Urothelium cell line (cell line): ENCODE results near the gene SOX5.

Source experiments
- DNase-seq: peaks from one replicate; pipeline ENCODE4 v3.0.0; 2011; ENCODE audit warnings: low spot score, mixed read lengths
- FAIRE-seq: peaks from 2 replicates; lab custom pipeline; 2011; peaks lifted over from hg19 to GRCh38; lab: Jason Lieb, UNC

Gene SOX5

DNA sequence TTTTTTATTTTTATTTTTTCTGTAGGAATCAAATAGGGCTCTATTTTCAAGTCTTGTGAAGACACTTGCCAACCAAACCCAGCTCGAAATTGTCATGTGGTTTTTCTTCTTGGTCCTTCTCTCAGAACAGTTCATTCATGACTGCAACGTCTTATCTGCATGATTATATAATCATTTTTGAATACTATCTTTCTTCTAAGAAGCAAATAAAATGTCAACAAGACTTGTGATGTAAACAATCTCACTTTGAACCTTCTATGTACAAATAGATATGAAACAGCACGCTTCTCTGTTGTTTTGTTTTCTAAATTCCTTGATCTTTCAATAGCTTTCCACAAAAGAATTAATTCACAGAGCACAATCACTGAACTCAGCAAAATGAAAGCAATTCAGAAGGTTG is 320.7 kb downstream of the SOX5 start:
- DNase-seq, result no peak
- no peak for FAIRE-seq

DNA sequence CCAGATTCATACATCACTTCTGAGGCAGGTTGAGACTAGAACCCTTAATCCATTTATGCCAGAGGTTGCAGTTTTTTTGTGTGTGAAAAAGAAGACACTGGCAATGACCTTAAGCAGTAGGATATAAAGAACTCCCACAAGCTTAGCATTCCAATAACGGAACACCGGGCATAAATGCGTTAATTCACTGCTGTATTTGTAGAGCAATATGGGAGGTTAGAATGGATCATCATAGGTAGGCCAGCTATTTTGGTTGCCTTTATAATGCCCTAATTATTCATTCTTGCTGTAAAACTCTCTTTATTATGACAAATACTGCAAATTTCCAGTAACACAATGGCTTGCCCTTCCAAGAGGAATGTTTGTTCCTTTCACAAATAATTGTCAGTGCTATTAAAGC is 322.7 kb downstream of the SOX5 start:
- DNase-seq, result no peak
- FAIRE-seq, result no peak

DNA sequence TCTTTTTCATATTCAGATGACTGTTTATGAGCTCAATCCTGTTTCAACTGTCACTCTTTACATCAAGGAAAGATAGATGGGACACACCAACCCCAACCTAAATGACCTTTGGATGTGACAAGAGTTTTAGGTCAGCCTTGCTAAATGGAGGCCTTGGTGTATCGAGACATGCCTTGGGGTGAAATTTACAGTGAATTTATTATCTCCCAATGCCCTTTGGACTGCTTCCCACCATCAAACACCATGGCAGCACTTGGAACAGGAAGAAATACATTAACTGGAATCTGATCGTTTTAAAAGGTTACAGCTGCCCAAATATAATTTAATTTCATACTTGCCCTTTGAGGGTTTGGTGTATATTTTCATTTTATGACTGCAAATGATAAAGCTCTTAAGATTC is 327.6 kb downstream of the SOX5 start:
- FAIRE-seq (no peak), DNase-seq (no peak)

DNA sequence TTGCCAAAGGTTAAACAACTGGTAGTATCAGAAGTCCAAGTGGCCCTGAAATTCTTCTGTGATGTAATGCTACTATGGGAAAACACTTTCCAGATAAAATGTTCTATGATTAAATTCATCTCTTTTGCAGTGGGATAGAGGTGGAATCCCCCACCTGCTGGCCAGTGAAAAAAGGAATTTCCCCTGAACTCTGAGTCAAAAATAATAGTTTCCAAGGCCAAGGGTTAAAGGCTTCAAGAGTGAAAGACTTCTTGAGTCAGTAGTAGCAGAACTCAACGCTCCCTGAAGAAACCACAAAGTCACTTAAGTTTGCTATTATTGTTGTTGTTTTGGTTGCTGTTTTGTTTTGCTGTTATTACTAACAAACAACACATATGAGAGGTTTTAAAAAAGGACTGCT is 330.8 kb downstream of the SOX5 start:
- no peak for FAIRE-seq
- no peak for DNase-seq

DNA sequence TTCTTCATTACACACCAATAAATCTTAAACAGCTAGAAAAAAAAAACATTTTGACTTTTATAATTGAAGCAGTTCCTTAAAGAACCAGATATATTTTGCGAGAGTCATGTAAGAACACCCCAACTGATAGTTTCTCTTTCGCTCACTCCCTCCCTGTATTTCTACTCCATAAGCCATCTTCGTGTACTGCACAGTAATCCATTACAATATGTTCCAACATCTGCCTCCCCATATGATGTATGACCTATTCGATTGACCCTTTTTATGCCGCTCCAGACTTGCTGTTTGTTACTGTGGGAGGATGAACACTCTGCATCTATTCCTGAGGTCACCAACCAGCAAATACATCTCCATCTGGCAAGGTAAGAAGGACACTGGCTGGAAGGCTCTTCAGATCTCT is 331.7 kb downstream of the SOX5 start:
- FAIRE-seq (no peak), DNase-seq (no peak)

DNA sequence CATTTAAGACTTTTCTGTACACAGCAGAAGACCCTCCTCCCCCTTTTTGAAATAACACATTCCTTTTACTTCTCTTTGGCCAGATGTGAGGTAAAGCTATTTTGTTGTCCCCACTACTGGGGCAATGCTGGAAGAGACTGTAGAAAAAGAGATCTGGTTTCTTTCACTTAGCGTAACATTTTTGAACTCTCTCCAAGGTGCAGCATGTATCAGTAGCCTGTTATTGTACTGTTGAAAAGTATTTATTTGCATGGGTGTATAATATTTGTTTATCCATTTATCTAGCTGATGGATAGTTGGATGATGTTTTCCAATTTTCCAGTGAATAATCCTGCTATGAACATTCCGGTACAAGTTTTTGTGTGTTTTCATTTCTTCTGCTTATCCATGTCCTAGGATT is 335.2 kb downstream of the SOX5 start:
- DNase-seq (no peak), FAIRE-seq (no peak)

DNA sequence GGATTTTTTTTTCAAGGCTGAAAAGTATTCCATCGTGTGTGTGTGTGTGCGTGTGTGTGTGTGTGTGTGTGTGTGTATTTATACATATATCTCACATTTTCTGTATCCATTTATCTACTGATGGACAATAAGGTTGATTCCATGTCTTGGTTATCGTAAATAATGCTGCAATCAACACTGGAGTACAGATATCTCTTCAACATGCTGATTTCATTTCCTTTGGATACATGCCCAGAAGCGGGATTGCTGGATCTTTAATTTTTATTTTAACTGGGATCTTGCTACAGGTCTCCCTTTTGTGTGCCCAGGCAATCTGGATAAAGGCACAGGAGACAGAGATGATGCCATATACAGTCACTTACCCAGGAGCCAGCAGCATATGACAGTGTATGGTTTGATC is 338.1 kb downstream of the SOX5 start:
- DNase-seq (no peak), FAIRE-seq (no peak)

DNA sequence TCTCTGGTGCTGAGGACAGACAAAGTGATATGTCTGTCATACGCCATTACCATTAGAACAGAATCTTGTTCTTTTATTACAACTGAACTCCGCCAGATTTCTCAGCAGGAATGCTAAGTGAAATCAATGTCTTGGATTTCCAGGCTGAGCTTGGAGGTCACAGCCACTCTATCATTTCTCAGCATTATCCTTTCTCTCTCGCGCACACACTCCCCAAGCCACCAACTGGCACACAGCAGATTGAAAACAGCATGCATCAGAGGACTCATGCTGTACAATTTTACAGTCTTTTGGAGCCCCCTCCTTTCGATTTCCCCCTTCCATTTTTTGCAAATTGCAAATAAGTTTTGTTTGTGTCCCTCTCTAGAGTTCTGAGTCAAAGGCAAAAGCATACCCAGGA is 348.6 kb downstream of the SOX5 start:
- no peak for DNase-seq
- no peak for FAIRE-seq

DNA sequence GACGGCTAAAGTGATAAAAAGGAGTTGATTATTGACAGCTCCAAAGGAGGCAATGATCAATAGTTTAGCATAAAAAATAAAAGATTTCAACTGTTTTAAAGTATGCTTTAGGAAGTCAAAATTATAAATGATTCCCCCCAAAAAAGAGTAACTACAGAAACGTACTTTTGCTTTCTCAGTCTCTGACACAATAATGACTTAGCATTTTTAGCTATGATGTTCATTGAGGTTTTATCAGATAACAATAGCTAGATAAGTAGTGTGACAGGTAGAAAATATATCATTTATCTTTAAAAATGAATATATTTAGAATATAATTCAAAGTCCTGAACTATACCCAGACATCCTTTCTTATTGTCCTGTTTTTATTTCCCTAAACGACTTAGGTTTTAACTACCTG is 352.9 kb downstream of the SOX5 start:
- FAIRE-seq (no peak), DNase-seq (no peak)

DNA sequence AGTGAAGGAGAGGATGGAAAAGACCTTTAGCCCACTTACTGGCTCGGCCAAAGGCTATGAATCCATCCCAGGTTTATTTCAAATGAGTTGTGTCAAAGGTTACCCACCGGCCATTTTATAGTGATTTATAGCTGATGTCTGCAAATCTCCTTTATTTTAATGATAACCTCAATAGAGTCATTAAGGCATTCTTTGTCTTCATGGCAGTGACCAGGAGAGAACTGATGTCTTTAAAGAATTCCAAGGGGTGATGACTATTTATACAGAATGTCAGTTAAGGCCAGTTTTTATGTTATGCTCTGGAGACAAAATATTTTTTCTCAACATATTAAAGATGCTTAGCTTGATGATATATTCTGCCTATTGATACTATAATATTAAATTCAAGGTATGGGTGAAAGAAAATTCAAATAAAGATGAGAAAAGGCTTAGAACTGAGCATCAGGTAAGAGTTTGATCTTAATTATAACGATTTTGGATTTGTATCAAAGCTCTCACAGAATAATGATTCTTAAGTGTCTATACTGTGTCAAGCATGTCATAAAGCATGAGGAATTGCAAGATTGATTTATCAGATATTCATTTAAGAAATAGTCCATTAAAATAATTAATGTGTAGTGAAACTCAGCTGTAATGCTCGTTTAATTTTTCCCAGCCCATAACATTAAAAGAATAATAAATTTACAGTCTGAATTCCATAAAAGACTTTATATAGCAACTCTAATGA is 361.5 kb downstream of the SOX5 start:
- DNase-seq (no peak), FAIRE-seq (no peak)

DNA sequence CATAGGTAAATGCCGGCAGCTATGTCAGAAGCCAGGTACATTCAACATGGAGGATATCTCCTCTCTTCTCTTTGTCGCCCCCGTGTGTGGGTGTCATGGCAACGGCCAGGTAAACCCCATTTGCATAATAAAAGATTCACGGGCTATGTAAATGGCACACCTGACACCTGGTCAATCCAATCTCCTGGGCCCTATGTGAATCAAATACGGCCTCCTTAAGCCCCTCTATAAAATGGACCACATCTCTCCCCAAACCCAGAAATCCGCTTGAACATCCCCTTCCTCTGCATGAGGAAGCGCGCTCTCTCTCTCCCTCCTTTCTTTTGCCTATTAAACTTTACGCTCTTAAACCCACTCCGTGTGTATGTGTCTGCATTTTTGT is 363.7 kb downstream of the SOX5 start:
- DNase-seq (no peak), FAIRE-seq (no peak)

DNA sequence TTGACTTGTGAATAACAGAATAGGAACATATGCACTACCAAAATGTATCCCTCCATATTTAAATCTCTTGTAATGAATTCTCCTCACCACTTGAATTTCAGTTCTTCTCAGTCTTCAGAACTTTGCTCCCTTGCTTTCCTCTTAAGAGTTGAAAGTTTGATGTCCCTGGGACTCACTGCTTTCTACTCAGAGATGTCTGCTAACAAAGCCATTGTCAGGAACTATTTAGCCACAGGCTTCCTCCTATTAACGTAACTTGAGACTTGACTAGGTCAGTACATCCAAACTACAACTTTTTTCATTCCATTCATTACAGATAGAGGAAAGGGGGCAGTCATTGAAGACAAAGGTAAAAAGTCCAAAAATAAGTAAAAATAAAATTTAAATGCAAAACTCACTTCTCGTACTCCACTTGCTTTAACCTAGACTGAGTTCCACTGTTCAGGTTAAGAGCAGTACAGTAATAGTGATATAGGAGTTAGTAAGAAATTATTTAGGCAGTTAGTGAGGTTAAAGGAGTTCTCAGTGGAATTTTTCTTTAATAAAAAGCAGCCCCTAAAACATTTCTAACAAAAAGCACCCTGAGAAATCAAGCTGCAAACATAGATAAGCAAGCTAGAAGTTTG is 364.2 kb downstream of the SOX5 start:
- FAIRE-seq (no peak), DNase-seq (no peak)

DNA sequence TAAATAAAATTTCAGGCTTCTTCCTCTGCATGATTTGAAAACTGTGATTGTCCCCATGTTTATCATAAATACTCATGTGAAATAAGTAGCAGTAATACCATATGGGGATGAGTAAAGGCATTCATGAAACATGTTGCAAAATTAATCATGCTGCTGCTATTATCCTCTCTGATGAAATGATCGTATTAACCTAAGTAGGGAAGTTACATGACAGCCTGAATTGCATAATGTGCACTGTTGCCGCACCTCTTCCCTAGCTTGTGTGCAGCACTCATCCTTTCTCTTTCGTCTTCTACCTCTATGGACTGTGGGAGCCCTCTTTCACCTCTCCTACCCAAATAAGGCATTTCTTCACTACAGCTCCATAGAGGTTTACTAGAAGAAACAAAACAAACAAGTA is 367.6 kb downstream of the SOX5 start:
- no peak for DNase-seq

DNA sequence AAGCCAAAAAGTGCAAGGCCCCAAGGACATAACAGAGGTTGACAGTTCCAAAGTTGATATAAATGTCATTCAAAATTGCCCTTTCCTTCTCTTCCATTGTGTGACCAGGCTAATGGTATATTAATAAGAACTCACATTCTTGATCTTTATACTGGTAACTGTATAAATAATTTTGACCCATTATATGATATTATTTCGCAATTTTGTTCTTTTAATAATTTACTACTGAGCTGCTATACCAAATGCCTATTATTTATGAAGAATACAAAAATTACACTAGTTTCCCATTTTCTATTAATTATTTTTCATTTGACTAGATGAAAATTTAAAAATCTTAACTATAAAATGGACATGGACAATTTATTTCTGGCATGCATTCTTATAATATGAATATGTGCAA is 370.2 kb downstream of the SOX5 start:
- FAIRE-seq, result no peak

More for the DNA sequence above, 367.6 kb downstream of the SOX5 start:
- no peak for FAIRE-seq

DNA sequence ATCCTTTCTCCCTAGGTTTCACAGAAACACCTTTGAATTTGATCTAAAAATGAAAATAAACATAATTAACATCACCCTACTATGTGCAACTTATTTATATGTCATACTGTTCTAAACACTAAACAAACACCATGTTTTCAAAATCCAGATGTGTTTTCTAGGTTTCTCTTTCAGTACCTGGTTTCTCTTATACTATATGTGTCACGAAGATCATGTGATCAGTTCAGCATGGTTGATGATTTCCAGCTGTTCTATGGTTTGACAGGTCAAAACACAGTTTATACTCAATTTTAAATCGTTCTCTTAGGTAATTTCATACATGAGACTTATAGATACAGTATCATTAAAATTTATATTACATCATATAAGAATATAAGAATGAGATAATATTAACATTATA is 373.1 kb downstream of the SOX5 start:
- no peak for DNase-seq
- FAIRE-seq, result no peak

More for the DNA sequence above, 370.2 kb downstream of the SOX5 start:
- no peak for DNase-seq

DNA sequence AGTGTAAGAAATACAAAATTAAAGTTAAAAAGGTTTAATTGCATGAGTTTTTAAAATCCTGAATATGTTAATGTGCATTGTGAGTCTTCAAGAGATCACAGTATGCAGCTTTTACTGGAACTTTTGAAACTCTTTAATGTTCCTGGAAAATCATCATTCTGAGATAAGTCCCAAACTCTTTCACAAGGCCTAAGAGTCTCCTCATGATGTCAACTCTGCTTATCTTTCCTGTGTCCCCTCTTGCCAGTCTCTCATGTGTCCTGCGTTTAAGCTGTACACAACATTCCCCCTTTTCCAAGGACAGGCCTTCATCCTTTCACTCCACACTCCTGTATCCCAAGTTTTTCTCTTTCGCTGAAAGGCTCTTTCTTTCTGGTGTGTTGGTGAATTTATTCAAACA is 380.1 kb downstream of the SOX5 start:
- FAIRE-seq (no peak), DNase-seq (no peak)

DNA sequence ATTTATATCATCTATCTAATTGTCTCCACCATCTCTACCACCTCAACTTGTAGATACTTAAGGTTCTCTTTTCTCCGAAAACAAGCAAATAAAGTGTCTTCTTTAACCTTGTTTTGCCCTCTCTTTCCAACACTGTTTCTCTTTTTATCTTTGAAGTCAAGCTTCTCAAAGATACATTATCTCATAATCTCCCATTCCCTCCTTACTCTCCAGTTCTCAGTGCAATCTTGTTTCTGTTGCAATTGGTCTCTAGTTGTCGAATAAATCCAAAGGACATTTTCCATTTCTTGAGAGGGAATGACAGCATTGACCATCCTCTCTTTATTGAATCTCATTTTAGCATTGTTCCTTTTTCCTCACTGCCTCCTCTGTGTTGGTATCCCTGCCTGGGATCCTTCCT is 383.3 kb downstream of the SOX5 start:
- FAIRE-seq (no peak), DNase-seq (no peak)

DNA sequence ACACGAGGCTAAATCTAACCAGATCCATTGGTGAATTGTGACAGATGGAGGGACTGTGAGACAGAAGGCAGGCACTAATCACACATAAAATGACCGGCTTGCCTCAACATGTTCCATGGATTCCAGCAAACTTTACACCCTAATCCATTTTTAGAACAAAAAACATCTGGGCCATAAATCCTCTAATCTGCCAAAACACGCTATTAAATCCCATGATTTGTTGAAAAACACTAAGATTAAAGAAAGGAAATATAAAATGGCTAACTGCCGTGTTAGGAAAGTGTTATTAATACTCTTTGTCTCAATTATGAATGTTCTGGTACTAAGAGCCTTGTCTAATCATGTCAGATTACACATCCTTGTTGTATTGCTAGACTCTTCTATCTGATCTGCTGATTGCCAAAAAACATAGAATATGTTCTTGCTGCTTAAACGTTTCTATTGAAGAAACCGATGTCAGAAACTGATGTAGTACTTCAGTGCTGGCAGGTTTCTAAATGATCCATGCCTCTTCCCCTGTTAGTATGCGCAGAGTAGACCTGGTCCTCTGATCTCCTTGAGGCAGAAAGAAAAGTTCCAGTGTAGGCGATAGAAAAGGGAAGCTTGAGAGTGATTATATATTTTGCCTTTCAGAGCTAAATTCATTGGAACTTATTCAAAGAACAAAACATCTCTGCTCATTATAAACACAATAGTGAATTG is 384.9 kb downstream of the SOX5 start:
- no peak for FAIRE-seq
- DNase-seq, result no peak

DNA sequence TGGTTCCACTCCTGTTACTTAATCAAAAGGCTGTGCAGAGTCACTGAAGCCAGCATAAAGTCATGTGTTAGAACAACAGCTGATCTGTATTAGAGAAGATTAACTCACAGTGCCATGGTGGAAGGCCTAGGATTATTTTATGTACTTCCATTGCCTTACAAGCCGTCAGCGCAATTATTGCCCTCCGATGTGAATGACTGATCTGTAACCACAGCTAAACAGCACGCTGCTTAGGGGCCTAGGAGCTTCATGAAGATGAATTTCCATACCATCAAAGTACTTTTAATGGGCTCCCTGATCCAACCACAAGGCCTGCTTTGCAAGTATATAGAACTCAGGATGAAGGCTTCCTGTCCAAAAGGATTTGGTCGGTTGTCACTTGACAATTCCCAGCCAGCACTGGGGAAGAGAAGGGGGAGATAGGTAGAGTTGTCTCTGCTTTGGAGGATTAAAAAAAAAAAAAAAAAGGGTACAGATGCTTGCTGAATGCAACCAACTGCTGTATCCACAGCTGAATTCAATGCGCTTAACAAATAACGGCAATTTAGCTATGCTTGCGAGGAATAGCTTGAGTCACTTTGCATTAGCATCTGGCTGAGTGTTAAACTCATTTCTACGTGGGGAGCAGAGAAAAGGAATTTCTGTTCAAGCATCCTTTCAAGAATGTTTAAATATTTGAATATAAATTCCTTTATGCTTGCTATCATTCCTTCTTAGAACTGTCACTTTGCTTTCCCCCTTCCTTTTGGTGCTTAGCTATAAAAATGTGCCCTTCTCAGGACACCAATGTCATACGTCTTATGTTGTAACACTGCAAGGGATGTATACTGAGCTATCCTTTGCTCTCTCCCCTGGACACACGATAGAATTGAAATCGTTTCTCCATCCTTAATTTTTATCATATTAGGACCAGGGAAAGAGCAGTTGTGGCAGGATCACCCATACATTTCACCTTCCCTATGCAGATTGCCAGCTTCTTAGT is 387.8 kb downstream of the SOX5 start:
- no peak for DNase-seq
- FAIRE-seq, result no peak

DNA sequence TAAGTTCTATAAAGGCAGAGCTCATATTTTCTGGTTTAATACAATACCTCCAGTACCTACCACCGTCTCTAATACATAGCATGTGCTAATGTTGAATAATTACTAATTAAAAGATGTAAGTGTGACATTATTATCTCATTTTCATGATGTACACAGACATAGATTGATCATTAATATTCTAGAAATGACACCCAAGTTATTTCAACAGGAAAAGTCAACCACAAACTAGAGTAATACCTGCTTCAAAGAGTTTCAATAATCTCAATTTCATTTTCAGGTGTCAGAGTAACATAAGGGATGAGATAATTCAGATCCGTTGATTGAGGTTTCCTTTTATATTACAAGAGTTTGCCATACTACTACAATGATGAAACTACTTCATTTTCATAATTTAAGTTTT is 388.9 kb downstream of the SOX5 start:
- DNase-seq, result no peak
- no peak for FAIRE-seq

DNA sequence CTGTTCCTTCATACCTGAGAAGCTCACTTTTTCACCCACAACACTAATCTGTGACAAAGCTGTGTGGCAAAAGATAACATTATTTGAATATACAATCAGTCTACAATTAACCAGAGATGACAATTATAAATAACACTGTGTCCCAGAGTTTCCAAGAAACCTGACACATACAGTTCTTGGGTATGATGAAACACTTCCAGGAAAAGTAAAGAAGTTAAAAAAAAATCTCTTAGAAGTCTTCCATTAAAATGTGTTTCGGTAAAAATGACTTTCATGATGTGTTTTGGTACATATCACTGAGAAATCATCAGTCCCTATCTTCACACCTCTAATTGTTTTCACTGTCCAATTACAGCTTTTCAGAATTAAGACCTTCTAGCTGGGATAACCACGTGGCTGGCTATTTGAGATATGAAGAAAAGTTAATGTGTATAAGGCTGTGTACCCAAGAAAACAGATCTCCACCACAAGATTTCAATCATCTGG is 390.2 kb downstream of the SOX5 start:
- FAIRE-seq, result no peak
- DNase-seq, result no peak
